Panc1 (cell line): ENCODE measurements around the gene SARDH. TPM values are rescaled to one million over a fixed set of nuclear protein-coding genes. Genes with fewer than 3 reads are reported as not detected.

Experiments
- ATAC-seq: fragments of 200-7000 bp; cut with Tn5 transposase; 2 replicates; pipeline ENCODE4 v1.9.1; 2020; ENCODE audit warnings: mild to moderate bottlenecking, moderate library complexity
- BruUV-seq: library from RNA; stranded (reverse); fragments of 400-500 nt; replicated peaks from 2 replicates; lab custom pipeline; 2021; lab: Mats Ljungman, UMichigan
- CTCF ChIA-PET: fragments of 300-600 bp; sonication (Branson Sonifier 250); formaldehyde crosslinking; loops from one replicate; lab custom pipeline; 2022; ENCODE audit warnings: antibody characterized with exemption; lab: Charles Lee
- POLR2A ChIA-PET: fragments of 300-600 bp; sonication (Branson Sonifier 250); formaldehyde crosslinking; loops from one replicate; lab custom pipeline; 2022; ENCODE audit warnings: antibody characterized with exemption; lab: Charles Lee
- DNase-seq: peaks from one replicate; pipeline ENCODE4 v3.0.0-alpha.2; 2010; ENCODE audit warnings: low read depth, low spot score
- H3K27ac ChIP-seq: 2 replicates; pipeline ENCODE4 v1.5.1; 2011; ENCODE audit warnings: mild to moderate bottlenecking, low read length, inconsistent platforms
- H3K27me3 ChIP-seq: fragments of 200-500 bp; sonication (Bioruptor generic); 2 replicates; pipeline ENCODE4 v1.6.0; 2014; ENCODE audit warnings: low read length, inconsistent platforms; ENCODE audit not compliant: control insufficient read depth, insufficient read depth
- H3K36me3 ChIP-seq: fragments of 200-500 bp; sonication (Bioruptor generic); 2 replicates; pipeline ENCODE4 v1.5.1; 2014; ENCODE audit warnings: inconsistent platforms, mild to moderate bottlenecking, low read length, moderate library complexity; ENCODE audit not compliant: control insufficient read depth, insufficient read depth
- H3K4me1 ChIP-seq: 2 replicates; pipeline ENCODE4 v1.5.1; 2011; ENCODE audit warnings: inconsistent platforms, mild to moderate bottlenecking, low read length, moderate library complexity; ENCODE audit not compliant: control insufficient read depth, insufficient read depth
- H3K4me3 ChIP-seq, 2 experiments: 2 replicates each; pipeline ENCODE4 v1.5.1; 2011 to 2012; ENCODE audit warnings: low read depth in 2 of 2, low read length in 2 of 2, mild to moderate bottlenecking in 2 of 2, inconsistent platforms in 1 of 2, moderate library complexity in 1 of 2
- H3K9me3 ChIP-seq: fragments of 200-500 bp; sonication (Bioruptor generic); 2 replicates; pipeline ENCODE4 v1.5.1; 2014; ENCODE audit warnings: low read depth, mild to moderate bottlenecking, inconsistent platforms, low read length, moderate library complexity; ENCODE audit not compliant: control insufficient read depth, insufficient read depth
- POLR2AphosphoS5 ChIP-seq: IDR thresholded peaks from 2 replicates; pipeline ENCODE4 v1.6.1; 2012; ENCODE audit warnings: mild to moderate bottlenecking, low read depth, low read length, moderate library complexity
- SIN3A ChIP-seq: IDR thresholded peaks from 2 replicates; pipeline ENCODE4 v1.6.1; 2012; ENCODE audit warnings: low read depth, mild to moderate bottlenecking, low read length, moderate library complexity, borderline replicate concordance; ENCODE audit not compliant: insufficient read depth
- TCF7L2 ChIP-seq: IDR thresholded peaks from 2 replicates; pipeline ENCODE4 v1.6.1; 2011; ENCODE audit warnings: mild to moderate bottlenecking, low read depth, low read length, inconsistent platforms
- in situ Hi-C: cut with HindIII; loops from 2 replicates; pipeline ENCODE4 v1.10.0; 2016; ENCODE audit warnings: low sequenced_read_pairs, low pct_unique_long_range_greater_than_20kb
- intact Hi-C: fragments of 100-400 bp; cut with micrococcal nuclease; formaldehyde crosslinking; loops from one replicate; pipeline ENCODE4 v1.10.0; 2022; ENCODE audit not compliant: unreplicated experiment
- total RNA-seq: library from RNA; stranded (reverse); gene quantifications from one replicate; pipeline ENCODE4 v1.2.1, GENCODE V29; 2021; ENCODE audit not compliant: unreplicated experiment
- TF ChIP-seq, protein P1 (sequence below): fragments of 450-650 bp; IDR thresholded peaks from 2 replicates; pipeline ENCODE4 v1.5.1; 2017; ENCODE audit warnings: mild to moderate bottlenecking
- TF ChIP-seq, protein P2 (sequence below), 2 experiments: IDR thresholded peaks; 2 replicates each; pipeline ENCODE4 v1.6.1; 2011 to 2012; ENCODE audit warnings: low read depth in 2 of 2, control low read depth in 1 of 2, low read length in 1 of 2, mild to moderate bottlenecking in 1 of 2, moderate library complexity in 1 of 2; ENCODE audit not compliant: insufficient read depth in 1 of 2

The SARDH gene
- total RNA-seq, 1 experiment from 2014 or later = 0.13 TPM

DNA sequence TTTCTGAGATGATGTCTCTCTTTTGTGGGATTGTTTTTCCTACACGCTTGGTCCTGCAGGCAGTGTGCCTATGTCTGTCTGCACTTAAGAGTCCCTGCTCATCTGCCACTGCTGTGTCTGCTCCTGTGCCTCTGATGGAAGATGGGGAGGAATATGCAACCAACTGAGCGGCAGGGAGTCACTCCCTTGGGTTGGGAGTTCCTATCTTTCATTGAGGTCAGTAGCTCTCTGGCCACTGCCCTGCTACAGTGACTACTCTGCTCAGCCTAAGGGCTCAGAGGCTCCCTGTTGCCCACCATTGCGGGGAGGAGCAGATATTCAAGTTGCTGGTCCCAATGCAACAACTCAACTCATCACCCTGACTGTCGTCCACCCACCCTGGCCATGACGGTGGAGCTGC, 115.6 kb downstream of the SARDH start:
- ChIA-PET CTCF (no interaction called here), POLR2A (no interaction called here)
- Histone ChIP-seq H3K4me1 (no peaks in the 10 kb centered on the region), H3K36me3 (no peaks in the 10 kb centered on the region), H3K27ac (no peak overlapping the region), H3K27me3 (peaks cover 4% of the 10 kb centered on the region), H3K4me3 (no peak overlapping the region), H3K9me3 (no peaks in the 10 kb centered on the region)
- no TSS peak for BruUV-seq
- ATAC-seq = no peak
- in situ Hi-C loops = no loop called here
- no peak for DNase-seq
- intact Hi-C loops = no loop called here
- no peak for TF ChIP-seq TCF7L2
- TF ChIP-seq POLR2AphosphoS5 = no peak
- TF ChIP-seq, protein P1, sequence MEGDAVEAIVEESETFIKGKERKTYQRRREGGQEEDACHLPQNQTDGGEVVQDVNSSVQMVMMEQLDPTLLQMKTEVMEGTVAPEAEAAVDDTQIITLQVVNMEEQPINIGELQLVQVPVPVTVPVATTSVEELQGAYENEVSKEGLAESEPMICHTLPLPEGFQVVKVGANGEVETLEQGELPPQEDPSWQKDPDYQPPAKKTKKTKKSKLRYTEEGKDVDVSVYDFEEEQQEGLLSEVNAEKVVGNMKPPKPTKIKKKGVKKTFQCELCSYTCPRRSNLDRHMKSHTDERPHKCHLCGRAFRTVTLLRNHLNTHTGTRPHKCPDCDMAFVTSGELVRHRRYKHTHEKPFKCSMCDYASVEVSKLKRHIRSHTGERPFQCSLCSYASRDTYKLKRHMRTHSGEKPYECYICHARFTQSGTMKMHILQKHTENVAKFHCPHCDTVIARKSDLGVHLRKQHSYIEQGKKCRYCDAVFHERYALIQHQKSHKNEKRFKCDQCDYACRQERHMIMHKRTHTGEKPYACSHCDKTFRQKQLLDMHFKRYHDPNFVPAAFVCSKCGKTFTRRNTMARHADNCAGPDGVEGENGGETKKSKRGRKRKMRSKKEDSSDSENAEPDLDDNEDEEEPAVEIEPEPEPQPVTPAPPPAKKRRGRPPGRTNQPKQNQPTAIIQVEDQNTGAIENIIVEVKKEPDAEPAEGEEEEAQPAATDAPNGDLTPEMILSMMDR = no peak
- TF ChIP-seq, protein P2, sequence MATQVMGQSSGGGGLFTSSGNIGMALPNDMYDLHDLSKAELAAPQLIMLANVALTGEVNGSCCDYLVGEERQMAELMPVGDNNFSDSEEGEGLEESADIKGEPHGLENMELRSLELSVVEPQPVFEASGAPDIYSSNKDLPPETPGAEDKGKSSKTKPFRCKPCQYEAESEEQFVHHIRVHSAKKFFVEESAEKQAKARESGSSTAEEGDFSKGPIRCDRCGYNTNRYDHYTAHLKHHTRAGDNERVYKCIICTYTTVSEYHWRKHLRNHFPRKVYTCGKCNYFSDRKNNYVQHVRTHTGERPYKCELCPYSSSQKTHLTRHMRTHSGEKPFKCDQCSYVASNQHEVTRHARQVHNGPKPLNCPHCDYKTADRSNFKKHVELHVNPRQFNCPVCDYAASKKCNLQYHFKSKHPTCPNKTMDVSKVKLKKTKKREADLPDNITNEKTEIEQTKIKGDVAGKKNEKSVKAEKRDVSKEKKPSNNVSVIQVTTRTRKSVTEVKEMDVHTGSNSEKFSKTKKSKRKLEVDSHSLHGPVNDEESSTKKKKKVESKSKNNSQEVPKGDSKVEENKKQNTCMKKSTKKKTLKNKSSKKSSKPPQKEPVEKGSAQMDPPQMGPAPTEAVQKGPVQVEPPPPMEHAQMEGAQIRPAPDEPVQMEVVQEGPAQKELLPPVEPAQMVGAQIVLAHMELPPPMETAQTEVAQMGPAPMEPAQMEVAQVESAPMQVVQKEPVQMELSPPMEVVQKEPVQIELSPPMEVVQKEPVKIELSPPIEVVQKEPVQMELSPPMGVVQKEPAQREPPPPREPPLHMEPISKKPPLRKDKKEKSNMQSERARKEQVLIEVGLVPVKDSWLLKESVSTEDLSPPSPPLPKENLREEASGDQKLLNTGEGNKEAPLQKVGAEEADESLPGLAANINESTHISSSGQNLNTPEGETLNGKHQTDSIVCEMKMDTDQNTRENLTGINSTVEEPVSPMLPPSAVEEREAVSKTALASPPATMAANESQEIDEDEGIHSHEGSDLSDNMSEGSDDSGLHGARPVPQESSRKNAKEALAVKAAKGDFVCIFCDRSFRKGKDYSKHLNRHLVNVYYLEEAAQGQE (IDR thresholded peaks at IDR 0.05; ENCODE audit: insufficient read depth in 1 of 2, low read depth in 2 of 2, low read length in 1 of 2) = no peak
- TF ChIP-seq SIN3A = no peak

DNA sequence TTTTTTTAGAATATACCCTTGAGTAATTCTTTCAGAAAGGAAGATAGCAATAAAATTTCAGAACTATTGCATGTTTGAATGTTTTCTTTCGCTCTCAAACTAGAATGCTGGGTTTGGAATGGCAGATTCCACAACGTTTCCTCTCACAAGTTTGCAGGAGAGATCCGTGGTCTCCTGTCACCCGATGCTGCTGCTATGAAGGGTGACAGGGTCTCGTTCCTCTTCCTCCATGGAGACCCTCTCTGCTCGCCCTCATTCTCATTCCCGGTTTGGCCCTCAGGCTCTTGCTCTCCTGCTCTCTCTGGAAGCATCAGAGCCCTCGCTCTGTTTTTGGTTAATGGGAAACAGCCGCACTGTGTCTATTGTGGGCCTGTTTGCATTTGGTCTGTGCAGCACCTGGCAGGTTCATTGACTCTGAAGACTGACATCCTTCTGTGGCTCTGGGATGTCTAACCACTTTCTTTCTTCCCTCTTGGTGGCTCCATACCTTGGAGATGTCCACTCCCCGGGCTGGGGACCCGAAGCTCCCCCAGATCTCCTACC, 116.4 kb downstream of the SARDH start:
- no peaks in the 10 kb centered on the region for H3K4me1 ChIP-seq
- ATAC-seq = no peak
- POLR2A ChIA-PET = no interaction called here
- CTCF ChIA-PET = no interaction called here
- intact Hi-C loops (no loop called here), in situ Hi-C loops (no loop called here)
- no TSS peak for BruUV-seq
- H3K27ac ChIP-seq = no peak overlapping the region
- H3K36me3 ChIP-seq = no peaks in the 10 kb centered on the region
- peaks cover 4% of the 10 kb centered on the region for H3K27me3 ChIP-seq
- no peak for DNase-seq
- TF ChIP-seq TCF7L2 (no peak), SIN3A (no peak), POLR2AphosphoS5 (no peak)
- TF ChIP-seq, protein P1 = no peak
- TF ChIP-seq, protein P2 (IDR thresholded peaks at IDR 0.05; ENCODE audit: insufficient read depth in 1 of 2, low read depth in 2 of 2, low read length in 1 of 2) = no peak
- H3K9me3 ChIP-seq = no peaks in the 10 kb centered on the region
- H3K4me3 ChIP-seq = no peak overlapping the region
